T follicular helper cell (primary cell): Measurements from ENCODE around the gene TRAF7.
A peak's percentile ranks its signal among the peaks of the same experiment; 100 is the strongest.

Experiments
- DNase-seq: peaks from one replicate; pipeline ENCODE4 v3.0.0-alpha.2; 2020; ENCODE audit warnings: low read depth

The TRAF7 gene

DNA sequence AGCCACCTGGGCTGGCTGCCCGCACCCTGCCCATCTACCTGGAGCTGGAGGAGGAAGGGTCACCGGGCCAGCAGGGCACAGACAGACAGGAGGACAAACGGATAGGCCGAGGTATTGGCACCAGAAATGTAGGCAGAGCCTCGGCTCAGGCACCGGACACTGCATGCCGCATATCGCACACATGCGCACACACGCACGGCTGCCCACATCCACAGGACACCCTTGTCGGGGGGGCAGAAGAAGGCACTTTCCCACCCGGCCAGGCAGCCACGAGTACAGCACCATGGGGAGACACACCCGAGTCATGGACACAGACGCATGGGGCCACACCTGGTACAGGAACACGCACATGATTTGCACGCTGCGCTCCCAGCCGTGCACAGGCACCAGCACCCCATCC is 26.4 kb downstream of the TRAF7 start:
- DNase-seq, result no peak

DNA sequence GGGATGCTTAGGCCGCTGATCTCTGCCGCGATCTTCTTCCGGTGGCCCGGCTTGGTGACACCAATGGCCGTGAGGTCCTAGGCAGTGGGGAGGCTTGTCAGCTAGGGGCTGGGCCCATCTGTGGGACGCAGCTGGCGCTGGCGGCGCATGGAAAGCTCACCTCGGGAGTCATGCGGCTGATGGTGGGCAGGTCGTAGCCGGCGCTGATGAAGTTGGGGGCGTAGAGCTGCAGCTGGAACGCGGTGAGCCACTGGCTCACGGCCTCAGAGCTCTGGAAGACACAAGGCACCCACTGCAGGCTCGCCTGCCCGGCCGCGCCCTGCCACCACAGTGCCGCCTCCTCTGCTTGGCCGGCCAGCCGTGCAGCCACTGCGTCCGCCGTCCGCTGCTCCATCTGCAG is 28.1 kb downstream of the TRAF7 start:
- DNase-seq, result no peak

DNA sequence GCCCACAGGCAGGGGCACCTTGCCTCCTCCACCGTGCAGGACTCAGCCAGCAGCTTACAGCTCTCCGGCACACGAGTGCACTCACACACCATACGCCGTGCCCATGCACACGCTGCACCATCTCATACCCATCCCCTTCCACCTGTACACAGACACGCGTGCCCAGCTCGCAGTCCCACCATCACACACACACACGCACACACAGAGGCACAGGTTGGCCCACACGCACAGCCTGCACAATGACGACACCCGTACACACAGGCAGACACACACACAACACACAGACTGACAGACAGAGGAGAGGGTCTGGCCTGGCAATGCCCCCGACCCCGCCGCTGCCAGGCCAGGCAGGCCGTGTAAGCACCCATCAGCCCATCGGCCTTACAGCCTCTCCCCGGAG is 28.8 kb downstream of the TRAF7 start:
- DNase-seq, result no peak

DNA sequence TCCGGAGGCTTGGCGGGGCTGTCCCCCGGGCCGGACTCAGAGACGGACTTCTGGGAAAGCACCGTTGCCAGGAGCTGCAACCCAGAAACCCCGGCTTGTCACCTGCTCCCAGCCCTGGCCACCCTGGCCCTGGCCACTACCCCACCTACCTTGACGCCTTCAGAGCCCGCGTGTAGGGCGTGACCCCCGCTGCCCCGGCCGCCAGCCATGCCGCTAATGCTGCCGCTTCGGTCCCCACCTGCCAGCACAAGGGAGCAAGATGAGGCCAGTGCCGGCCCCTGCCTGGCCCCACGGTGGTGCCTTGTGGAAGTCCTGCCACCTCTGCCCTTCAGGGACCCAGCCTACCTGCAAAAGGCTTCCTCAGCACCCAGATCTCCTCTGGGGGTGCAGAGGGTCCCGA is 29.4 kb downstream of the TRAF7 start:
- DNase-seq, result no peak

DNA sequence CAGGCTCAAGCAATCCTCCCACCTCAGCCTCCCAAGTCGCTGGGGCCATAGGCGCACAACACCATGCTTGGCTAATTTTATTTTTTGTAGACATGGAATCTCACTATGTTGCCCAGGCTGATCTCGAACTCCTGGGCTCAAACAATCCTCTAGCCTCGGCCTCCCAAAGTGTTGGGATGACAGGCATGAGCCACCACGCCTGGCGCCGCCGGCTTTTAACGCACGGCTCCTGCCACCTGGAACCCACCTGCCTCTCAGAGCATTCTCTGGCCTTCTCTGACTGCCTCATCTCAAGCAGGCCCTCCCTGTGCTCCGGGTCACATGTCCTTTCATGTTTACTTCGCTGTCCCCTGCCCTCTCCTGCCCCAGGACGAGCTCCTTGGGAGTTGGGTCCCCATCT is 30.5 kb downstream of the TRAF7 start:
- no peak for DNase-seq

DNA sequence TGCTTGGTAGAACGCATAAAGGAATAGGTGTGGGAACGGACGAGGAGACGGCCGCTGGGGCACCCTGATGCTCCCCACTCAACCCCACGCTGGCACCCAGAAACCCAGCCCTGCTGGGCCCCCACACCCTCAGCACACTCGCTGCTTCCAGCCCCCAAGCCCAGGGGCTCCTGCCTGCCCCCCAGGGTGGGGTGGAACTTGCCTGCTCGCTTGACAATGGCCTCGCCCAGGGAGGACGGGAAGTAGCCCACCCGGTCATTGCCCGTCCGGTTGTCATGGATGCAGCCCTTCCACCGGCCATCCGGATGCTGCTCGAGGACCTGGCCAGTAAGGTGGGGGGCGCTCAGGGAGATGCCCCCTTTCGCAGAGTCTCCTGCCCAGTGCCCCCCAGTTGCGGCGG is 30.9 kb downstream of the TRAF7 start:
- DNase-seq, result no peak

DNA sequence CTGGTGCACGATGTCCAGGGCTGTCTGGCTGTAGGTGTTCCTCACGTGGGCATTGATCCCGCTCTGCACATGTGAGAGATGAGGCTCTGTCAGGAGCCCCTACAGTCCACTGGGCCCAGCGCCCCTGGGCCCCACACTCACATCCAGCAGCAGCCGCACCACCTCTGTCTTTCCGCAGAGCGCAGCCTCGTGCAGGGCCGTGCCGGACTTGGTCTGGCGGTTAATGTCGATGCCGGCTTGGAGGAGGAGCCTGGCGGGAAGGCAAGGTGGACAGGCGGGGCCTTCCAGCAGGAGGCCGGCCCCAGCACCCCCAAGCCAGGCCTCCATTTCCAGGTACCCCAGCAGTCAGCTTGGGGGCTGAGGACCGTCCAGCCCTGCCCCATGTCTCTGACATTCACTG is 31.6 kb downstream of the TRAF7 start:
- no peak for DNase-seq

DNA sequence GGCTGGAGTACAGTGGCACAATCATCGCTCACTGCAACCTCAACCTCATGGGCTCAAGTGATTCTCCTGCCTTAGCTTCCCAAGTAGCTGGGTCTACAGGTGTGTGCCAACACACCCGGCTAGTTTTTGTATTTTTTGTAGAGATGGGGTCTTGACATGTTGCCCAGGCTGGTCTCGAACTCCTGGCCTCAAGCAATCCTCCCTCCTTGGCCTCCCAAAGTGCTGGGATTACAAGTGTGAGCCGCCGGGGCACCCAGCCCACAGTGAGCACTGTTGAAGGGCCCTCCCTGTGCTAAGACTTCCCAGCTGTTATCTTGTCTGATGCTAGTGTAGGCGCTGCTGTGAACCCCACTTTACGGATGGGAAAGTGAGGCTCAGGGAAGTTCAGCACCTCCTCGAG is 32.8 kb downstream of the TRAF7 start:
- no peak for DNase-seq

DNA sequence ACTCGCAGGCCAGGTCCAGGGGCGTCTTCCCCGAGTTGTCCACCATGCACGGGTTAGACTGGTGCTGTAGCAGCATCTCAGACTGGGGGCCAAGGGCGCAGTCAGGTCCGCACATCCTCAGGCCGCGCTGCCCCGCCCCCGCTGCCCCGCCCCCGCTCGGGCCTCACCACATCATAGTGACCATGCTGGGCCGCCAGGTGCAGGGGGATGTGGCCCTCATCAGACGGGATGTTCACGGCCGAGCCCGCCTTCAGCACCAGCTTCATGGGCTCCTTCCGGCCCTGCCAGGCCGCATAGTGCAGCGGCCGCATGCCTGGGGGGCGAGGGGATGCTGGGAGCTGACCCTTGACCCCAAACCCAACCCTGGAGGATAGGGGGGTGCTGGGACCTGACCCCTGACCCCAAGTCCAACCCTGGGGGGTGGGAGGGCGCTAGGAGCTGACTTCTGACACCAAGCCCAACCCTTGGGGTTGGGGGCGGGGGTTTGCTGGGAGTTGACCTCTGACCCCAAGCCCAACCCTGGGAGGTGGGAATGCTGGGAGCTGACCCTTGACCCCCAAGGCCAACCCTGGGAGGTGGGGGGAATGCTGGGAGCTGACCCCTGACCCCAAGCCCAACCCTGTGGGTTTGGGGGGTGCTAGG is 33.8 kb downstream of the TRAF7 start:
- DNase-seq, result no peak

DNA sequence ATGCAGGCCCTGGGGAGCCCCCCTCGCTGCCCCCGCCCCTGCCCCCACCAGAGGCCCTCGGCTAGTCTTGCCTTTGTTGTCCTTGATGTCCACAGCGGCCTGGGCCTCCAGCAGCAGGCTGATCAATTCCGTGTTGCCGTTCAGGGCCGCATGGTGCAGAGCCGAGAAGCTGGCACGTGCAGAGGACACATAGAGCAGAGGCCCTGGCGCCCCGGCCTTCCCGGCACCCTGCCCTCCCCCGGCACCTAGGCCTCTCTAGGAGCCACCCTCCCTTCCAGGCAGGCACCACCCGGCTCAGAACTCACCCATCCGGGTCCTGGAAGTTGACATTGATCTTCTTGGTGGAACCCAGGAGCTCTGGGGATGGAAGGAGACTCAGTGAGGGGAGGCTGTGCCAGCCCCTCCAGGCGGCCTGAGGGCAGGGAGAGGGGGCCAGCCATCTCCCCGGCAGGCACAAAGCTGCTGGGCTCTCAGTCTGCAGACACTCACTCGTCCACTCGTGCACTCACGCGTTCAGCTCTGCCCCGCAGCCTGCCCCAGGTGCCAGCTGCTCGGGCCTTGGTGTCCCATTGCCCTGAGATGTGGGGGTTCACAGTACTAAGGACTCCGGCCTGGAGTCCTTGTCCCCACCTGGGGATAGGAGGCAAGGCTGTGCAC is 34.5 kb downstream of the TRAF7 start:
- DNase-seq, result no peak

DNA sequence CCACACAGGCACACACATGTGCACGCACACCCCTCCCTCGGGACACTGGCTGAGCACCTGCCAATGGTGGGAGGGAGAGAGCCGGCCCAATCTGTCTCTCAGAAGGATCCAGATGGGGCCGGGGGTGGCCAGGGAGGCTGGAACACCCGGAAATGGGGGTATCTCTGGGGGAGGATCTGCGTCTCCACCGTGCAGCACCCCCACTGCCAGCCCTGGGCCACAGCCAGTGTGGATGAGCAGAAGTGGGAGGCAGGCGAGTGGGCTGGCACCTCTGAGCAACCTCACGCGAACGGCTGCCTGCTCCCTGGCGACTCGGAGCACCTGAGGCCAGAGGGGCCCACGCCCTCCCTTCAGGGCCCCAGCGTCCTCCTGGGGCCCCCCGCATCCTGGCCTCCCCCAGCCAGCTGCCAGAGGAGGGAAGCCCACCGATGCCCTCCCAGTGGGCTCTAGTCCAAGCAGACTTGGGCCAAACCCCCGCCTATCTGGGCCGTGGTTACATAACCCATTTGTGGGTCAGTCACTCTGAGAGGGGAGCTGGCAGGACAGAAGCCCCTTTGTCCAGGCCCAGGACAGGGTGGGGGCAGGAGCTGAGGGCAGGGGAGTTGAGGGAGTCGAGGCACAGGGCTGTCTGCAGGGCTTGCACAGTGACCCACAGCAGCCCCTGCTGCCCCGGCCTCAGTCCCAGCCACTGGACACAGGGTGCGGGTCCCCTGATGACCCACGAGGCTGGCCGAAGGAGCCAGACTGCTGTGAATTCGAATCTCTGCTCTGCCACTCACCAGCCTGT is 35.3 kb downstream of the TRAF7 start:
- no peak for DNase-seq

DNA sequence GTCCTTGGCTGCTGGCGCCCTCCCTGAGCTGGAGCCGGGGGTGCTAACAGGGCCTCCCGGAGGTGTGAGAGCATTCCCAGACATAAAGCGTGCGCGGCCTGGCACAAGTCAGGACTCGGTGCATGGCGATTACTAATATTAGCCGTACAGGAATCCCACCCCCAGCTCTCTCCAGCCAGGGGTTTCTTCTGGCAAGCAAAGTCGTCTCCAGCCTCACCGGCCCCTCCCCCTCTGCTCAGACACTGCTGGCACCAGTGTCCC is 35.8 kb downstream of the TRAF7 start:
- DNase-seq, result no peak

DNA sequence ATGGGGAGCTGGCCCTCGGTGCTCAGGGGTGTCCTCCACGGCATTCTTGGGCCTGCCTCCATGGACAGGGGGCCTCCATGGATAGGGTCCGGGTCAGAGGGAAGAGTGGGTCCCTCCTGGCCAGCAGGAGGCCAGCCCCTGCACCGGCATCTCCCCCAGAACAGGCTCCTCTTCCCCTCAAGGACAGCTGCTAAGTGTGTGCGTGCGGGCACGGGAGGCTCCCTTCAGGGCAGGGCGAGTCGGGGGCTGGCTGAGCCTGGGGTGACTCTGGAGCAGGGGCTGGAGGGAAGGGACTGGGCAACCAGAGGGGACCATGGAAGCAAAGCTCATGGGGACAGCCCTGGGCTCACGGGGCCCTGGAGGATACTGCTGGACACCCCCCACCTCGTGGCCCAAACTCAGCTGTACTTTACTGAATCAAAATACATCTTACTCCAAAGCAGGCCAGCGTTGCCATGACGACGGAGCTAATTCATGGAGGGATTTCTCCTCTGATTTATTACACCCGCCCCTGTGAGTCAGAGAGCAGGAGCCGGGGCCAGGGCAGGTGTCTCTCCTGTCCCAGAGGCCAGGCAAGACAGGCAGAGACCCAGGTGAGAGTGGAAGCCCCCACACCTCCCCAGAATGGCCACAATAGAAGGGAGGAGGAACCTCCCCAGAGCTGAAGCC is 38.7 kb downstream of the TRAF7 start:
- no peak for DNase-seq

DNA sequence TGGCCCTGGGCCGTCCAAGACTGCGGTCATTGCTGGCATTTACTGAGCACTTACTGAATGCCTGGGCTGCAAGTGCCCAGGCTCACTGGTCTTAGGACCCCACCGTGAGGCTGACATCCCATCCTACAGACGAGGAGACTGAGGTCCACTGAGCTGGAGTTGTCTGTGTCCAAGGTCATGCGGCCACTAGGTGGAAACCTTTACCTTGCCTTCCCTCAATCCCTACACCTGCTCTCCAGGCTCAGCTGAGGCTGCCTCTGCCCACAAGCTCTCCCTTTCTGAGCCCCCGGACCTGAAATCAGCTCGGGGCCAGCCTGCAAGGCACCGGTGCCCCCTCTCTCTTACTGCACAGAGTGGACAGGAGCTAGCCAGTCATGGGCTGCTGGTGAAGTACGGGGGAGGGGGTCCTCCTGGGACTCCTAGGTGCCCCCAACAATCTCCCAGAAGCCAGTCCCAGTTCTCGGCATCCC is 39.3 kb downstream of the TRAF7 start:
- DNase-seq, result peak; percentile 38

DNA sequence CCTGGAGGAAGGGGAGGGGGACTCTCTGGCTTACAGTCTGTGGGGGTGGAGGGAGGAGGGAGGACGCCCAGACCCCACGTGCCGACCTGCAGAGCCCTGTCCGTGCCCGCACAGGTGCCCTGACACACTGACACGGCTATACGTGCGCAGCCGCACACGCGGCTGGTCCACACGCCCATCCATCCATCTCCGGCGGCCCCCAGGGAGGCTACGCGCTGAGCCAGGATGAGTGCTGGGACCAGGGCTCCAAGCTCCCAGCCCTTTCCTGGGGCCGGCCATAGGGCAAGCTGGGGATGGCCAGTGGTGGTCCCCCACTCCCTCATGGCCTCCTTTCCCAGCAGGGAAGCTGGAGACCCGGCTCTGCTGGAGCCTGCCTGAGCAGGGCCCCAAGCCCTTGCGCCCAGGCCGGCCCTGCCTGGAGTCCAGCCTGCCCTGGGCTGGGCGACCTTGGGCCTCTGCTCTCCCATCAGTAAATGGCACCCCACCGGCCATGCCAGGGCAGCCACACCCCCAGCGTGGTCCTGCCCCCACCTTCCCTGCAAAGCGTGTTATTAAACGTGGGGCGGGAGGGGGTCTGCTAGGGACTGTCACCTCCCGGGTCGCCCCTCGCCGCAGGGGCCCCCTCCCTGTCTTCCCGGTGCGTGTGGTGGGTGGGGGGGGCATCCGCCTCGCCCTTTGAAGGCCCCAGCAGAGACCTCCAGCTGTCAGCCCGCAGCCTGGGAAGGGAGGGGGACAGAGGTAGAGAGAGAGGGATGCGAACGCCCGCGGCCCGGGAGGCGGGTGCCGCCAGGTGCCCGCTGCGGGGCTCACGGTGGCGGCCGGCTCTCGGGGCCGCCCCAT is 40.0 kb downstream of the TRAF7 start:
- no peak for DNase-seq

DNA sequence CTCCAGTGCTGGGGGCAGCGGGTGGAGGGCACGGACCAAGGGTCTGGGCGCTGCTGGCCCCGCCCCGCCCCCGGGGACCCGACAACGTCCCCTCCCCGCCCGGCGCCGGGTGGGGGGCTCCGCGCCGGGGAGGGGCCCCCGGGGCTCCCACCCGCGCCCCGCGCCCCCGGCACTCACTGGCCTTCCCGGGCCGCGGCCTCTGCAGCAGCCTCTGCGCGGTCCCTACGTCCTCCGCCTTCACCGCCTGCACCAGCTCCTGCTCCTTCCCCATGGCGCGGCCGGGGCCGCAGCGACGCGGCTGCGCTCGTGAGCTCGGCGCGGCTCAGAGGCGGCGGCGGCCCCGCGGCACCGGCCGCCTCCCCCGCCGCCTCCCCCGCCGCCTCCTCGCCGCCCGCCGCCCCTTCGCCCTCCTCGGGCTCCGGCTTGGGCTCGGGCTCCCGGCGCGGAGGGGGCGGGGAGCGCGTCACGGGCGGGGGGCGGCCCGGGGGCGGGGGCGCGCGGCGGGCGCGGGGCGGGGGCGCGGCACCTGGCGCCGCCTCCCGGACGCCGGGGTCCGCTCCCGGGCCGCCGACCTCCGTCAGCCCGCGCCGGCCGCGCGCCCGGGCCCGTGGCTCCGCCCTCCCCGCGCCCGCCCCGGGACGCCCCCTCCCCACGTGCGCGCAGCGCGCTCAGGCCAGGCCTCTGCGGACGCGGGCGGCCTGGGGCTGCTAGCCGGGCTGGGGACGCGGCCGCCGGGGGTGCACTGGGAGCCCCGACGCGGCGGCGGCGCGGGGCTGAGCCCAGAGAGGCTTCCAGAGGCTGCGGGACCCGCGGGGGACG is 40.8 kb downstream of the TRAF7 start, which contains the start of gene CASKIN1:
TSS of gene CASKIN1 (minus strand) at position 444 of the 819 bp plus-strand sequence. CDS start at position 271, 173 bp downstream.
- DNase-seq, result no peak

DNA sequence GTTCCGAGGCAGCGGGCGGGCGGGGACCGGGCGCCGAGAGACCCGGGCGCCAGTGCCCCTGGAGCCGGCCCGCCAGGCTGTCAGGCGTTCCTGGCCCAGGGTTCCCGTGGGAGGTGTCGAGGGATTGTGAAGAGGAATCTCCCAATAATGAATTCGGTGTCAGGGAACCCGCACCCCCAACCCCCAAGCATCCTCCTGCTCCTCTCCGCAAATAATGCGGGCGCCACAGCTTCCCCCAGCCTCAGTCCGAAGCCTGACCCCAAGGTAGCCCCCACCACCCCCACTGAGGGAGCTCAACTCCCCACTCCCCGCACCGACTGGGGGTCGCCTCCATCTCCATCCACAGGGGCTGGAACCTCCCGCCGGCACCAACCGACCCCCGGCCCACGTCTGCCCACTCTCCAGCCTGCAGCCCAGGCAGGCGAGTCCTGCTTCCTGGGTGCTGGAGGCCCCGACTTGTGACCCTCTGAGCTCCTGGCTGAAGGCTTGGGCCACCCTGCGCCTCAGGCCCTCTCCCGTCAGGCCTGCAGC is 41.5 kb downstream of the TRAF7 start:
- no peak for DNase-seq

DNA sequence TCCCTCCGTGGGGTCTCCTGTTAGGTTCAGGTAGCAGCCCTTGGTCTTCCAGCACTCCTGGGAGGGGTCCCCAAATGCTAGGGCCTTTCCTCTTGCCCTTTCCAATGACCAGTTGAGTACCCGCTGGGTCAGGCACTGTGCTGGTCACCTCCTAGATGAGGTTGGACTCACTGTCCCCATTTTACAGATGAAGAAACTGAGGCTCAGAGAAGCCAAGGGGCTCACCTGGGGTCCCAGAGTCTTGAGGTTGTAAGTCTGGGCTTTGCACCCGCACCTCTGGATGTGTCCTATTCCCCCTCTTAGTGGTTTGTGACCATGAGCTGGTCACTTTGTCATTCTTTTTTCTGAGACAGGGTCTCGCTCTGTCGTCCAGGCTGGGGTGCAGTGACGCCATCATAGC is 42.2 kb downstream of the TRAF7 start:
- DNase-seq, result no peak

DNA sequence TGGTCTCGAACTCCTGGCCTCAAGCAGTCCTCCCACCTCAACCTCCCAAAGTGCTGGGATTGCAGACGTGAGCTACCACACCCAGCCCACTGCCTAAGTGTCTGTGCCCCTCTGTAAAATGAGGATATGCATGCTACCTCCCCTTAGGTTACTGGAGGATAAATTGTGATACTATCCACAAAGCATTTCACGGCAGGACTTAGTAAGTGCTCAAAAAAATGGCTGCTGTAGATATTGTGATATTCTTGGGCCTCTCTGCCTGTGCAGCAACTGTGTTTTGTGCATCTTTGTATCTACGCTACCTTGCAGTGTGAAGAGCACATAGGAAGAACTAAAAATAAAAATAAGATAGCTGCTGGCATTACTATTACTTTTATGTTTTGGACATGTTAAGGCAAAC is 42.7 kb downstream of the TRAF7 start:
- DNase-seq, result no peak

DNA sequence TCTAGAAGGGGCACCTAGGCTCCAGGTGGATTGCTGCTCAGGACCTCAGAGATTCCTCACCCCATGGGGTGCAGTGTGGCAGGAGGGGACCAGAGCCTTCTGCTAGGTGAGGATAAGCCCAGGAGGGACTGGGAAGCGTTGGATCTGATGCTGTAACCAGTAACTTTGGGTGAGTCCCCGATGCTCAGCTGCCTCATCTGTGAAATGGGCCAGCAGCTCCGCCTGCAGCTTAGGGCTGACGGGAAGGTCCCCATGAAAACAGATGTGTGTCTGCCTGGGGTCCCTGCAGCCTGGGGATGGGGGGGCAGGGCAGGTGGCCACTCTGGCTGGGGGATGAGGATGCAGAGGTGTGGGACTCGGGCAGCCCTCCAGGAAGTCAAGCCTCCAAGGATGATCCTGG is 43.5 kb downstream of the TRAF7 start:
- no peak for DNase-seq
